ENCODE data around the gene DZIP1.
A peak's percentile ranks its signal among the peaks of the same experiment; 100 is the strongest.

Gene DZIP1

DNA sequence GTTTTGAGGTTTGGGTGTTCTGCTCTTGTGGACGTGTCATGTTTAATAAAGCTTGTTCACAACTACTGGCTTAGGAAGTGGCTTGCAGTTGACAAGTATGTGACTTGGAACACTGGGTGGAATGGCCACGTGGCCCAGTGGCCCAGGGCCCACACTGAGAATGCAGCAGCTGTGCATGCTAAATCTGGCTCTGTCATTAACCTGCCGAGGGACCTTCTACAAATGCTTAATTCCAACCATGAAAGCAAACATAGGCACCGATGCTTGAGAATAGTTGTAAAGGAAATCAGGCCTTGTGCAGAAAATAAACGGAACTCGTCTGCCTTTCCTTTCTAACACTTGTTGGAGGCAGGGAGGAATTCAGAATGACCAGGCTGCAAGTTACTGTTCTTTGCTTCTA lies 103.6 kb downstream of the DZIP1 start:
- no peak for DNase-seq

GRCh38 chr13:95536632-95537241 lies 107.8 kb downstream of the DZIP1 start:
- peak; percentile 17 to 35 for DNase-seq

DNA sequence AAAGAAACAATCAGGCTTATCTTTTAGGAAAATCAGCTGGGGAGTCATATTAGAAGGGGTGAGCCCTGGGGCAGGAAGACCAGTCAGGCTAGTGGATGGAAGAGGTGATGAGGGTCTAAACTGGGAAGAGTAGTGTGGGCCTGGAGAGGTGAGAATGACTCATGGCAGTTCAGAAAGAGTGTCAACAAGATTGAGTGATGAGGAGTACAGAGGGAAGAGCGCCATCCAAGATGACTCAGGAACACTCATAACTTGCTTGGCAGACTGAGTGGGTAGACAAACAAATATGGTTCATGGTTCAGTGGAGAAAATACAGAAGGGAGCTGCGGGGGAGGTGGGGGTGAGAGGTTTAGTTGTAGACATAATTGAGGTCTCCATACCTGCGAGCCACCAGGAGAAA lies 109.3 kb downstream of the DZIP1 start:
- DNase-seq = no peak

DNA sequence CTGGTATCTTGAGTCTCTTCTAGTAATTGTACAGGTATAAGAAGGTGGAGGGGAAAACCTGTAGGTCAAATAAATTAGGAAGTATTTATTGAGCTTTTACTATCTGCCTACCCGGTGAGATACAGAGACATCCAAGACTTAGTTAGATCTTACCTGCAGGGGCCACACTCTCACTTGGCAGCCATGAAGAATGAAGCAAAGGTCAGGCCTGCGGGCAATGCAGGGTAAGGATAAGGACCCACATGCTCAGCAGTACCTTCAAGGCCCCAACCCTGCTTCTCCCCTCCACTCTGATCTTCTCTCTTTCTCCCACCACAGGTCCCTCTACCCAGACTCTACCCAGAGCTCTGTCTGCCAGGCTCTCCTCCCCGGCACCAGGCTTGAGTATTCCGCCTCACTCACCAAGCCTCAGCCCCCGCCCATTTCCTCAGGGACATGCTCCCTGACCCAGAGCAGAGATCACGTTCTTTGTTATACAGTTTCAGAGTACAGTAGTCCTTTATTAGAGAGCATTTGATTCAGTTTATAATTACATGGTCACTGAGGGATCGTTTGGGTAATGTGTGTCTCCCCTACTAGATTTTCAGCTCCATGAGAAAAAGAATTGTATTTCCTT lies 110.9 kb downstream of the DZIP1 start:
- DNase-seq = no peak

- DNase-seq = no peak
Measured at GRCh38 chr13:95530178-95530577, 114.3 kb downstream of the DZIP1 start.

Measured in SW 1271 (cell line).